ENCODE measurements around the gene SYT5. TPM values are rescaled to one million over a fixed set of nuclear protein-coding genes. Genes with fewer than 3 reads are reported as not detected.

Gene SYT5
- polyA plus RNA-seq, 1 donor (not counting 4 experiments of a cell fraction or from before 2014, with no cell fraction given), result 0.33 TPM

GRCh38 chr19:55137915-55138314 lies 42.2 kb downstream of the SYT5 start:
- Histone ChIP-seq H3K9me3 (ENCODE audit: control insufficient read depth, low read depth, low read length) (no peaks in the 10 kb centered on the region), H3K27me3 (ENCODE audit: control insufficient read depth, extremely low read depth, insufficient read depth, low read length) (no peaks in the 10 kb centered on the region), H3K4me3 (ENCODE audit: control insufficient read depth in 2 of 3, extremely low read depth in 1 of 3, insufficient read depth in 2 of 3, low read depth in 1 of 3, low read length in 3 of 3) (no peak overlapping the region), H2AFZ (ENCODE audit: control insufficient read depth, low read length) (no peak overlapping the region), H3K36me3 (ENCODE audit: control insufficient read depth in 2 of 2, extremely low read depth in 1 of 2, insufficient read depth in 2 of 2, low read length in 2 of 2) (peaks cover 0 to 13% of the 10 kb centered on the region in 2 experiments), H3K27ac (ENCODE audit: control insufficient read depth, insufficient read depth, low read length) (no peak overlapping the region), H3K4me2 (ENCODE audit: control insufficient read depth, extremely low read depth, insufficient read depth, low read depth, low read length) (no peak overlapping the region), H3K79me2 (ENCODE audit: control insufficient read depth, insufficient read depth, low read length) (no peaks in the 10 kb centered on the region), H3K4me1 (ENCODE audit: control insufficient read depth, extremely low read depth, insufficient read depth, low read length) (no peaks in the 10 kb centered on the region), H3K9ac (ENCODE audit: control insufficient read depth, extremely low read depth, insufficient read depth, low read length) (no peak overlapping the region), H3K9me1 (ENCODE audit: control insufficient read depth, extremely low read depth, insufficient read depth, low read length) (no peaks in the 10 kb centered on the region), H4K20me1 (ENCODE audit: control insufficient read depth, extremely low read depth, insufficient read depth, low read length) (no peaks in the 10 kb centered on the region)
- no peak for FAIRE-seq
- TF ChIP-seq, protein P1, sequence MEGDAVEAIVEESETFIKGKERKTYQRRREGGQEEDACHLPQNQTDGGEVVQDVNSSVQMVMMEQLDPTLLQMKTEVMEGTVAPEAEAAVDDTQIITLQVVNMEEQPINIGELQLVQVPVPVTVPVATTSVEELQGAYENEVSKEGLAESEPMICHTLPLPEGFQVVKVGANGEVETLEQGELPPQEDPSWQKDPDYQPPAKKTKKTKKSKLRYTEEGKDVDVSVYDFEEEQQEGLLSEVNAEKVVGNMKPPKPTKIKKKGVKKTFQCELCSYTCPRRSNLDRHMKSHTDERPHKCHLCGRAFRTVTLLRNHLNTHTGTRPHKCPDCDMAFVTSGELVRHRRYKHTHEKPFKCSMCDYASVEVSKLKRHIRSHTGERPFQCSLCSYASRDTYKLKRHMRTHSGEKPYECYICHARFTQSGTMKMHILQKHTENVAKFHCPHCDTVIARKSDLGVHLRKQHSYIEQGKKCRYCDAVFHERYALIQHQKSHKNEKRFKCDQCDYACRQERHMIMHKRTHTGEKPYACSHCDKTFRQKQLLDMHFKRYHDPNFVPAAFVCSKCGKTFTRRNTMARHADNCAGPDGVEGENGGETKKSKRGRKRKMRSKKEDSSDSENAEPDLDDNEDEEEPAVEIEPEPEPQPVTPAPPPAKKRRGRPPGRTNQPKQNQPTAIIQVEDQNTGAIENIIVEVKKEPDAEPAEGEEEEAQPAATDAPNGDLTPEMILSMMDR (optimal IDR thresholded peaks at IDR 0.05 in 1 of 3, IDR thresholded peaks at IDR 0.05 in 1 of 3, conservative IDR thresholded peaks at IDR 0.05 in 1 of 3; ENCODE audit: extremely low read depth in 1 of 3, insufficient read depth in 2 of 3, low read length in 3 of 3), result no peak
- TF ChIP-seq EZH2 (IDR thresholded peaks at IDR 0.05; ENCODE audit: low read length), result no peak
- dilution Hi-C loops (cut with MboI; ENCODE audit: extremely low pct_ligation_motif_present, low sequenced_read_pairs), result no loop called here
- no peak for DNase-seq (ENCODE audit: low read depth, low spot score)

DNA sequence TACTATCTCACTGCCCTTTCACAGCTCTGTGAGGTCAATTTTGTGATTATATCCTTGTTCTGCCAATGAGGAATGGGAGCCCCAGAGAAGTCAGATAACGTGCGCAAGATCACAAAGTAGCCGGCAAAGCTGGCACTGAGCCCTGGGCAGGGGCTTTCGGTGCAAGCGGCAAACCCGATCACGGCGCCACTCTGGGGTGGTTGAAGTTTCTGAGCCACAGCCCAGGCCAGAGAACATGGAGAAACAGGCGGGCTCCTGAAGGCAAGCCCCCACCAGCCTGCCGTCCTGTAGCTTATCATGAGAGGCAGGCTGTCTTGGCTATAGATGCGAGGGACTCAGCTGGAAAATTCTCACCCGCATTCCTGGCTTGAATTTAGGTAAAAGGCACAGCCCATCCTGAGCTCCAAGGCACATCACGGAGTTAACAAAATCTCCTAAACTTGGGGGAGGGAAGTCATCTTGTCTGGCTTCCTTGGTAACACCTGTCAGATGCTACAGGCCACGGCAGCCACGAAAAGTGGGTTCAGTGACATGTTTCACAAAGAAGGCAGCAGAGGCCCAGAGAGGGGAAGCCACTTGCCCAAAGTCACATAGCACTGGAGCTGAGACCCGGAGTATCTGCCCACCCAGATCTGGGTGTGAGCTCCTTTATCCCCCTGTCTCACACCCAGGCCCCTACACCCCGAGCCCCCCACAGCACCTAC lies 43.5 kb downstream of the SYT5 start:
- H3K4me3 ChIP-seq (ENCODE audit: control insufficient read depth in 2 of 3, extremely low read depth in 1 of 3, insufficient read depth in 2 of 3, low read depth in 1 of 3, low read length in 3 of 3), result no peak overlapping the region
- H3K36me3 ChIP-seq (ENCODE audit: control insufficient read depth in 2 of 2, extremely low read depth in 1 of 2, insufficient read depth in 2 of 2, low read length in 2 of 2), result peaks cover 0 to 13% of the 10 kb centered on the region in 2 experiments
- H4K20me1 ChIP-seq (ENCODE audit: control insufficient read depth, extremely low read depth, insufficient read depth, low read length), result no peaks in the 10 kb centered on the region
- no peak overlapping the region for H3K9ac ChIP-seq (ENCODE audit: control insufficient read depth, extremely low read depth, insufficient read depth, low read length)
- FAIRE-seq (no peak), DNase-seq (ENCODE audit: low read depth, low spot score) (no peak)
- H3K9me1 ChIP-seq (ENCODE audit: control insufficient read depth, extremely low read depth, insufficient read depth, low read length), result no peaks in the 10 kb centered on the region
- H3K27ac ChIP-seq (ENCODE audit: control insufficient read depth, insufficient read depth, low read length), result no peak overlapping the region
- H3K79me2 ChIP-seq (ENCODE audit: control insufficient read depth, insufficient read depth, low read length), result no peaks in the 10 kb centered on the region
- H3K9me3 ChIP-seq (ENCODE audit: control insufficient read depth, low read depth, low read length), result no peaks in the 10 kb centered on the region
- H3K27me3 ChIP-seq (ENCODE audit: control insufficient read depth, extremely low read depth, insufficient read depth, low read length), result no peaks in the 10 kb centered on the region
- dilution Hi-C loops (cut with MboI; ENCODE audit: extremely low pct_ligation_motif_present, low sequenced_read_pairs), result no loop called here
- no peak overlapping the region for H3K4me2 ChIP-seq (ENCODE audit: control insufficient read depth, extremely low read depth, insufficient read depth, low read depth, low read length)
- H3K4me1 ChIP-seq (ENCODE audit: control insufficient read depth, extremely low read depth, insufficient read depth, low read length), result no peaks in the 10 kb centered on the region
- no peak overlapping the region for H2AFZ ChIP-seq (ENCODE audit: control insufficient read depth, low read length)
- no peak for TF ChIP-seq EZH2 (IDR thresholded peaks at IDR 0.05; ENCODE audit: low read length)
- TF ChIP-seq, protein P1 (optimal IDR thresholded peaks at IDR 0.05 in 1 of 3, IDR thresholded peaks at IDR 0.05 in 1 of 3, conservative IDR thresholded peaks at IDR 0.05 in 1 of 3; ENCODE audit: extremely low read depth in 1 of 3, insufficient read depth in 2 of 3, low read length in 3 of 3), result no peak

Measured in keratinocyte (primary cell).